Karpas-422 (cell line): ENCODE results near the gene COX15. TPM values are rescaled to one million over a fixed set of nuclear protein-coding genes. Genes with fewer than 3 reads are reported as not detected.
A peak's percentile ranks its signal among the peaks of the same experiment; 100 is the strongest.
"Not testable (repeated sequence)": the region's sequence is repeated elsewhere in the genome, so short reads cannot be mapped to it uniquely, and the experiment has no call there.

ENCODE experiments used
- DNase-seq: peaks from one replicate; pipeline ENCODE4 v3.0.0-alpha.2; 2015
- H2AFZ ChIP-seq: fragments of 200-600 bp; sonication (generic); 2 replicates; pipeline ENCODE4 v1.6.1; 2014; ENCODE audit warnings: antibody characterized with exemption, low read length, mixed read lengths
- H3K27ac ChIP-seq: fragments of 200-600 bp; sonication (generic); 2 replicates; pipeline ENCODE4 v1.5.1; 2014; ENCODE audit warnings: mild to moderate bottlenecking, low read length, moderate library complexity
- H3K27me3 ChIP-seq: fragments of 200-600 bp; sonication (generic); 2 replicates; pipeline ENCODE4 v1.6.1; 2014; ENCODE audit warnings: low read length, mixed read lengths
- H3K36me3 ChIP-seq: fragments of 200-600 bp; sonication (generic); 2 replicates; pipeline ENCODE4 v1.6.1; 2014; ENCODE audit warnings: low read length, mixed read lengths; ENCODE audit not compliant: insufficient read depth
- H3K4me1 ChIP-seq: fragments of 200-600 bp; sonication (generic); 2 replicates; pipeline ENCODE4 v1.6.1; 2014; ENCODE audit warnings: mild to moderate bottlenecking, low read length, mixed read lengths
- H3K4me2 ChIP-seq: fragments of 200-600 bp; sonication (generic); 2 replicates; pipeline ENCODE4 v1.6.1; 2014; ENCODE audit warnings: low read length, low read depth, mild to moderate bottlenecking; ENCODE audit not compliant: poor library complexity, severe bottlenecking
- H3K4me3 ChIP-seq: fragments of 200-600 bp; sonication (generic); 2 replicates; pipeline ENCODE4 v1.5.1; 2014; ENCODE audit warnings: mild to moderate bottlenecking, antibody characterized with exemption, low read length, mixed read lengths
- H3K79me2 ChIP-seq: fragments of 200-600 bp; sonication (generic); 2 replicates; pipeline ENCODE4 v1.6.1; 2014; ENCODE audit warnings: mild to moderate bottlenecking, low read length, mixed read lengths
- H3K9ac ChIP-seq: fragments of 200-600 bp; sonication (generic); 2 replicates; pipeline ENCODE4 v1.6.0; 2014; ENCODE audit warnings: low read length
- H3K9me2 ChIP-seq: fragments of 200-600 bp; sonication (generic), shearing (Covaris generic); replicated peaks from 2 replicates; pipeline ENCODE4 v1.6.0; 2014; ENCODE audit warnings: mild to moderate bottlenecking, low read length, moderate library complexity; ENCODE audit not compliant: insufficient read depth
- H3K9me3 ChIP-seq: fragments of 300-700, 200-600 bp; sonication (generic); 2 replicates; pipeline ENCODE4 v1.6.1; 2014; ENCODE audit warnings: low read length, mixed read lengths
- H4K20me1 ChIP-seq: fragments of 200-600 bp; sonication (generic); 2 replicates; pipeline ENCODE4 v1.6.1; 2014; ENCODE audit warnings: mild to moderate bottlenecking, antibody characterized with exemption, low read length, low read depth; ENCODE audit not compliant: insufficient read depth
- total RNA-seq: library from RNA; depleted of rRNA; stranded (reverse); fragments of >200 nt; shearing (Covaris generic); gene quantifications from 2 replicates; pipeline ENCODE4 v1.2.3, GENCODE V29; 2014; ENCODE audit warnings: low replicate concordance

The COX15 gene
- total RNA-seq, 1 experiment from 2014 or later = 53.3 TPM

- DNase-seq, H3K4me3 ChIP-seq, H3K9me2 ChIP-seq, H3K9me3 ChIP-seq, H3K9ac ChIP-seq, H3K27ac ChIP-seq, H3K27me3 ChIP-seq, H2AFZ ChIP-seq, H4K20me1 ChIP-seq: not testable (repeated sequence)
- Histone ChIP-seq H3K79me2 (peaks cover 75% of the 10 kb centered on the region), H3K4me1 (peaks cover 22% of the 10 kb centered on the region), H3K36me3 (peaks cover 40% of the 10 kb centered on the region), H3K4me2 (peak overlapping the region; percentile 80)
These were observed 2.2 kb upstream of the COX15 start for GRCh38 chr10:99734111-99734510.

DNA sequence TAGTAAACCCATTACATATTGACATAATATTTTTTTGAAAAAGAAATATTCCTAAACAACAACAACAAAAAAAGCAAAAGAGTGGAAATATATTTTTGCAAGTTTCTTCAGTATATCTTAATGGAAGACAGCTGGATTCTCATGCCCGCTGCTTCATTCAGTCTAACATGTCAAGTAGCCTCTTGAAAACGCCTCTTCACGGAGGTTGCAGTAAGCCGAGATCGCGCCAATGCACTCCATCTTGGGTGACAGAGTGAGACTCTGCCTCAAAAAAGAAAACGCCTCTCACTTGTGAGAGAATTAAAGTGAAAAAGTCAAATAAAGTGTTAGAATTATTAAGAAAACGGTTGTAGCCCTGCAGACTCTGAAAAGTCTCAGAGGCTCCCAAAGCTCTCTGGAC, 1.4 kb upstream of the COX15 start:
- H3K36me3 ChIP-seq = peaks cover 38% of the 10 kb centered on the region
- peak overlapping the region; percentile 31 for H3K9ac ChIP-seq
- no peaks in the 10 kb centered on the region for H3K9me2 ChIP-seq
- H3K27ac ChIP-seq = no peak overlapping the region
- no peak overlapping the region for H2AFZ ChIP-seq
- no peak for DNase-seq
- H3K4me3 ChIP-seq = peak overlapping the region; percentile 92; the same call in 1 of the 2 replicates
- peaks cover 22% of the 10 kb centered on the region for H3K4me1 ChIP-seq
- no peaks in the 10 kb centered on the region for H4K20me1 ChIP-seq
- H3K9me3 ChIP-seq = no peaks in the 10 kb centered on the region
- no peaks in the 10 kb centered on the region for H3K27me3 ChIP-seq
- H3K4me2 ChIP-seq = peak overlapping the region; percentile 80
- H3K79me2 ChIP-seq = peaks cover 79% of the 10 kb centered on the region

DNA sequence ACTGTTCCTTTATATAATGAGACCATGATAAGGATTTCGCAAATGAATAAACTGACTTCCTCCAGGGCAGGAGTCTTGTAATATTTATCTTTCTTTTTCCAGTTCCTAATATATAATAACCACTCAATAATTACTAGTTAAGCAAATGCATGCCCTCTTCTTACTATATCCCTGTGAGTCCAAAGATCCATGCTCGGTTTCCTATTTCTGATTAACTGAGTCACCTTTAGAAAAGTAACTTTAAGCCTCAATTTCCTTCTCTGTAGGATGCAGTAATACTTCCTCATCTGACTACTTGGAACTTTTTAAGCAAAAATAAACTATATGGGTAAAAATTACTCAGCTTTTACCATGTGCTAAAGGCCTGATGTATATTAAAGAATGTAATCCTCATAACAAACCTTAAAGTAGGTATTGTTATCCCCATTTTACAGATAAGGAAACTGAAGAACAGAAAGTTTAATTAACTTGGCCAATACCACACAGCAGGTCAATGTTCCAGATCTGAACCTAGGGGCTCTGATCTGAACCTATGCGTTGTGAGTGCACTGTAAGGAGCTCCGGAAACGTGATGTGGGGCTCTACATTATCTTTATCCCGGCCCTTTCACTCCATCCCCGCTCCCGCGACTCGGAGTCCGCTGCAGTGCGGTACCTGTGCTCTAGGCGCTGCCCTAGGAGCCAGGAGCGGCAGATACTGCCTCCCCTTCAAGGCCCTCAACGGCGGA, 458 bp downstream of the COX15 start:
- Histone ChIP-seq H2AFZ (peak overlapping the region; percentile 69), H3K4me3 (peak overlapping the region; percentile 92), H3K9me3 (no peaks in the 10 kb centered on the region), H3K4me2 (peak overlapping the region; percentile 80), H3K79me2 (peaks cover 72% of the 10 kb centered on the region), H3K27me3 (no peaks in the 10 kb centered on the region), H3K4me1 (peaks cover 22% of the 10 kb centered on the region), H4K20me1 (no peaks in the 10 kb centered on the region), H3K9ac (peak overlapping the region; percentile 93), H3K27ac (peak overlapping the region; percentile 39; the same call in 1 of the 2 replicates), H3K9me2 (no peaks in the 10 kb centered on the region), H3K36me3 (peaks cover 27% of the 10 kb centered on the region)
- no peak for DNase-seq

- H3K27me3 ChIP-seq = no peaks in the 10 kb centered on the region
- peaks cover 29% of the 10 kb centered on the region; the same call in 1 of the 2 replicates for H3K36me3 ChIP-seq
- no peaks in the 10 kb centered on the region for H3K9me3 ChIP-seq
These were observed 1.9 kb downstream of the COX15 start for GRCh38 chr10:99730026-99730425.

DNA sequence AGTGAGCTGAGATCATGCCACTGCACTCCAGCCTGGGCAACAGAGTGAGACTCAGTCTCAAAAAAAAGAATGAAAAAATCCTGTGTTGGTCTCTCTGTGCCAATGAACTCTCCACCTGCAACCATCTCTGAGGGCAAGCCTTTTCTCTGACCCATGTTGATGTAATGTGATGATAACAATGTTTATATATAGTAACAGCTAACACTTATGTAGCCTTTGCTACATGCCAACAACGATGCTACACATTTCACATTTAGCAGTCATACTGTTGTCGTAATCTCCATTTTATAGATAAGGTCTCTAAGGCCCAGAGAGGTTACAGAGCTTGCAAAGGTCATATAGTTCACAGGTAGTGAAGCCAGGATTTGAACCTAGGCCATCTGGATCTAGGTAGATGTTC, 11.5 kb downstream of the COX15 start:
- Histone ChIP-seq H3K9me2 (no peaks in the 10 kb centered on the region), H4K20me1 (no peaks in the 10 kb centered on the region), H3K36me3 (peaks cover 41% of the 10 kb centered on the region), H3K27ac (no peak overlapping the region), H2AFZ (no peak overlapping the region), H3K27me3 (no peaks in the 10 kb centered on the region), H3K4me3 (no peak overlapping the region), H3K4me1 (no peaks in the 10 kb centered on the region), H3K9ac (no peak overlapping the region), H3K79me2 (0 out of 2 replicates have a peak, but pooled peaks cover 3% of the 10 kb centered on the region), H3K4me2 (no peak overlapping the region), H3K9me3 (no peaks in the 10 kb centered on the region)
- no peak for DNase-seq

More at GRCh38 chr10:99730026-99730425, 1.9 kb downstream of the COX15 start:
- DNase-seq = no peak
- Histone ChIP-seq H3K27ac (no peak overlapping the region), H3K4me1 (peaks cover 22% of the 10 kb centered on the region), H3K4me3 (peak overlapping the region; percentile 92; the same call in 1 of the 2 replicates), H2AFZ (no peak overlapping the region), H3K79me2 (peaks cover 60% of the 10 kb centered on the region), H4K20me1 (no peaks in the 10 kb centered on the region), H3K4me2 (peak overlapping the region; percentile 80), H3K9me2 (no peaks in the 10 kb centered on the region), H3K9ac (no peak overlapping the region)

GRCh38 chr10:99714446-99714845, 17.5 kb downstream of the COX15 start:
- no peak overlapping the region for H3K4me2 ChIP-seq
- H3K27ac ChIP-seq = no peak overlapping the region
- peaks cover 43% of the 10 kb centered on the region for H3K36me3 ChIP-seq
- no peaks in the 10 kb centered on the region for H3K79me2 ChIP-seq
- no peaks in the 10 kb centered on the region for H3K9me2 ChIP-seq
- no peak overlapping the region for H2AFZ ChIP-seq
- no peak for DNase-seq
- H3K27me3 ChIP-seq = no peaks in the 10 kb centered on the region
- no peaks in the 10 kb centered on the region for H3K9me3 ChIP-seq
- H3K9ac ChIP-seq = no peak overlapping the region
- H4K20me1 ChIP-seq = no peaks in the 10 kb centered on the region
- no peaks in the 10 kb centered on the region for H3K4me1 ChIP-seq
- H3K4me3 ChIP-seq = no peak overlapping the region

GRCh38 chr10:99711129-99711719, 20.7 kb downstream of the COX15 start:
- no peaks in the 10 kb centered on the region for H3K27me3 ChIP-seq
- no peaks in the 10 kb centered on the region for H3K4me1 ChIP-seq
- no peak overlapping the region for H3K9ac ChIP-seq
- no peak overlapping the region for H2AFZ ChIP-seq
- H3K36me3 ChIP-seq = peaks cover 32% of the 10 kb centered on the region
- H3K9me3 ChIP-seq = no peaks in the 10 kb centered on the region
- no peak overlapping the region for H3K4me3 ChIP-seq
- H3K79me2 ChIP-seq = no peaks in the 10 kb centered on the region
- no peaks in the 10 kb centered on the region for H3K9me2 ChIP-seq
- H4K20me1 ChIP-seq = no peaks in the 10 kb centered on the region
- peak; percentile 84 for DNase-seq
- no peak overlapping the region for H3K4me2 ChIP-seq
- H3K27ac ChIP-seq = no peak overlapping the region

DNA sequence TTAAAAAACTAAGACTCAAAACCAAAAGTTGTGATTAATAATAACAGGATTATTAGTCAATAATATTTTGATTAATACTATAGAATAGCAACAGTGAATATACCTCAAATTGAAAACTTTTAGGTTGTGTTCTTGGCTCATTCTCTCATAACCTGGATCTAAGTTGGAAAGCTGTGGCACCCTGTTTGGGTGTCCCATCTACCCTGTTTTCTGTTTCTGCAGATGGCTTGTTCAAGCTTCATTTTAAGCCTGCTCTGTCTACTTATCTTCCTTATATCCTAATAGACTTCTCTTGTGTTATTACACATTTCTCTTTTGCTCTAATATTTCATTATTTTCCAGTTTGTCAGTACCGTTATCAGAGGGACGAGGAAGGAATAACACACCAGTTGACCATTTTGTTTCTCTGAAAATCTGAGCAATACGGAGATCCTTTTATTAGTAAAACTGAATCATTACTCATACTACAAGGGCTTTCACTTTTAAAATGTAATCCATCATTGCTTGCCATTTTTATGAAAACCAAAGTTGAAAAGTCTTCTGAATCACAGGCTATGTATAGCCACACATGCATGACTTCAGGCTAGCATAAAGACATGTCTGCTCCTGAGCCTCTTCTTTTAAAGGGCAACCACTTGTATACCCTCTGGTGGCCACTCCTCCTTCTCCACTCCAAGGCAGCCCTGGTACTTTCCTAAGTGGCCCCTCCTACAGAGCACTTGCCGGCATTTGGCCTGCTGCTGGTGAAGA, 22.3 kb downstream of the COX15 start:
- Histone ChIP-seq H3K27me3 (no peaks in the 10 kb centered on the region), H3K9me2 (no peaks in the 10 kb centered on the region), H3K27ac (no peak overlapping the region), H3K4me1 (no peaks in the 10 kb centered on the region), H3K36me3 (peaks cover 29% of the 10 kb centered on the region; the same call in 1 of the 2 replicates), H3K4me2 (no peak overlapping the region), H3K9me3 (no peaks in the 10 kb centered on the region), H2AFZ (no peak overlapping the region), H4K20me1 (no peaks in the 10 kb centered on the region), H3K4me3 (no peak overlapping the region), H3K79me2 (no peaks in the 10 kb centered on the region), H3K9ac (no peak overlapping the region)
- peak; percentile 37 for DNase-seq
